Nephron (organoid): ENCODE data around the gene SAP30L.

Experiments
- H3K27ac Mint-ChIP-seq, 3 experiments: 2 replicates each; pipeline ENCODE4 v1.8.0; 2020; ENCODE audit warnings: mixed read lengths in 3 of 3, mild to moderate bottlenecking in 2 of 3, moderate library complexity in 1 of 3
- H3K27me3 Mint-ChIP-seq: 2 replicates; pipeline ENCODE4 v1.8.0; 2021; ENCODE audit warnings: low read depth, mild to moderate bottlenecking, moderate library complexity, mixed read lengths
- H3K36me3 Mint-ChIP-seq: 2 replicates; pipeline ENCODE4 v1.8.0; 2020; ENCODE audit warnings: low read depth, mixed read lengths
- H3K4me1 Mint-ChIP-seq: 2 replicates; pipeline ENCODE4 v1.8.0; 2020; ENCODE audit warnings: mixed read lengths
- H3K4me3 Mint-ChIP-seq, 3 experiments: 2 replicates each; pipeline ENCODE4 v1.8.0; 2020; ENCODE audit warnings: mild to moderate bottlenecking in 3 of 3, mixed read lengths in 3 of 3, moderate library complexity in 2 of 3
- H3K9me3 Mint-ChIP-seq: 2 replicates; pipeline ENCODE4 v1.8.0; 2020; ENCODE audit warnings: mixed read lengths
- CTCF ChIP-seq, 3 experiments: fragments of 200-600 bp; sonication (generic); IDR thresholded peaks; one replicate each; pipeline ENCODE4 v1.5.0; 2021; ENCODE audit warnings: antibody characterized with exemption in 3 of 3; ENCODE audit not compliant: unreplicated experiment in 3 of 3

The SAP30L gene

GRCh38 chr5:154445422-154446194 is at the start of gene SAP30L:
Gene SAP30L (plus strand): TSS chr5:154445997. CDS start chr5:154446605, 608 bp downstream.
- peak within 1 kb of the TSS; percentile 76 to 95 (median 92) for H3K27ac Mint-ChIP-seq
- no peaks in the 10 kb centered on the region for H3K9me3 Mint-ChIP-seq
- H3K4me3 Mint-ChIP-seq: peak within 1 kb of the TSS; percentile 97 to 99 (median 97)
- TF ChIP-seq CTCF (IDR thresholded peaks at IDR 0.05; ENCODE audit: unreplicated experiment in 3 of 3): no peak
- peaks cover 22% of the 10 kb centered on the region for H3K36me3 Mint-ChIP-seq
- H3K27me3 Mint-ChIP-seq: peaks cover 4% of the 10 kb centered on the region
- peaks cover 45% of the 10 kb centered on the region for H3K4me1 Mint-ChIP-seq

- Mint-ChIP-seq H3K4me3 (no peak overlapping the region), H3K27me3 (peaks cover 4% of the 10 kb centered on the region), H3K27ac (no peak overlapping the region), H3K4me1 (no peaks in the 10 kb centered on the region), H3K36me3 (peaks cover 27% of the 10 kb centered on the region), H3K9me3 (no peaks in the 10 kb centered on the region)
- no peak for TF ChIP-seq CTCF (IDR thresholded peaks at IDR 0.05; ENCODE audit: unreplicated experiment in 3 of 3)
These were observed 49.7 kb upstream of the SAP30L start for GRCh38 chr5:154396128-154396527.

- TF ChIP-seq CTCF (IDR thresholded peaks at IDR 0.05; ENCODE audit: unreplicated experiment in 3 of 3): no peak
- Mint-ChIP-seq H3K36me3 (peaks cover 15% of the 10 kb centered on the region), H3K9me3 (no peaks in the 10 kb centered on the region), H3K27me3 (peaks cover 4% of the 10 kb centered on the region), H3K4me1 (no peaks in the 10 kb centered on the region), H3K4me3 (no peak overlapping the region), H3K27ac (no peak overlapping the region)
These were observed 48.0 kb upstream of the SAP30L start for GRCh38 chr5:154397652-154398406.

GRCh38 chr5:154400678-154401077 is 45.1 kb upstream of the SAP30L start:
- peaks cover 11% of the 10 kb centered on the region for H3K27me3 Mint-ChIP-seq
- peaks cover 8% of the 10 kb centered on the region for H3K4me1 Mint-ChIP-seq
- H3K4me3 Mint-ChIP-seq: no peak overlapping the region
- H3K9me3 Mint-ChIP-seq: no peaks in the 10 kb centered on the region
- H3K36me3 Mint-ChIP-seq: peaks cover 2% of the 10 kb centered on the region
- no peak for TF ChIP-seq CTCF (IDR thresholded peaks at IDR 0.05; ENCODE audit: unreplicated experiment in 3 of 3)
- no peak overlapping the region for H3K27ac Mint-ChIP-seq

- no peak overlapping the region for H3K27ac Mint-ChIP-seq
- TF ChIP-seq CTCF (IDR thresholded peaks at IDR 0.05; ENCODE audit: unreplicated experiment in 3 of 3): no peak
- H3K36me3 Mint-ChIP-seq: no peaks in the 10 kb centered on the region
- no peaks in the 10 kb centered on the region for H3K9me3 Mint-ChIP-seq
- peaks cover 10% of the 10 kb centered on the region for H3K27me3 Mint-ChIP-seq
- H3K4me1 Mint-ChIP-seq: peaks cover 8% of the 10 kb centered on the region
- no peak overlapping the region for H3K4me3 Mint-ChIP-seq
These were observed 44.4 kb upstream of the SAP30L start for GRCh38 chr5:154401355-154401754.
